GM19438 (cell line): ENCODE measurements around the gene TST.
"Not testable (repeated sequence)": the region's sequence is repeated elsewhere in the genome, so short reads cannot be mapped to it uniquely, and the experiment has no call there.

Experiments
- ATAC-seq: cut with Tn5 transposase; IDR thresholded peaks from one replicate; pipeline ENCODE4 v1.9.1; 2021; ENCODE audit warnings: low read depth; ENCODE audit not compliant: unreplicated experiment

TST gene

DNA sequence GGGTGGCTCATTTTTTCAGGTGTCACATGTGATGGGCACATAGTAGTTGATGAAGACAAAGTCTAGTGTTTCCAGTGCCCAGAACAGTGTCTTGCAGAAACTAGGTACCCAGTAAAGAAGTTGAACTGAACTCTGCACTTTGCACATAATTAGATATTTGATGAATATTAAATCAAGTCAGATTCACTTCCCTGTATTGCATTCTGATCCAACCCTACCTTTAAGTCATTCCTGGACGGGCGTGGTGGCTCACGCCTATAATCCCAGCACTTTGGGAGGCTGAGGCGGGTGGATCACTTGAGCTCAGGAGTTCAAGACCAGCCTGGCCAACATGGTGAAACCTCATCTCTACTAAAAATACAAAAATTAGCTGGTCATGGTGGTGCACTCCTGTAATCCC, 30.2 kb downstream of the TST start:
- ATAC-seq = not testable (repeated sequence)

- no peak for ATAC-seq
Observed at GRCh38 chr22:36988075-36988832, 31.0 kb downstream of the TST start.

DNA sequence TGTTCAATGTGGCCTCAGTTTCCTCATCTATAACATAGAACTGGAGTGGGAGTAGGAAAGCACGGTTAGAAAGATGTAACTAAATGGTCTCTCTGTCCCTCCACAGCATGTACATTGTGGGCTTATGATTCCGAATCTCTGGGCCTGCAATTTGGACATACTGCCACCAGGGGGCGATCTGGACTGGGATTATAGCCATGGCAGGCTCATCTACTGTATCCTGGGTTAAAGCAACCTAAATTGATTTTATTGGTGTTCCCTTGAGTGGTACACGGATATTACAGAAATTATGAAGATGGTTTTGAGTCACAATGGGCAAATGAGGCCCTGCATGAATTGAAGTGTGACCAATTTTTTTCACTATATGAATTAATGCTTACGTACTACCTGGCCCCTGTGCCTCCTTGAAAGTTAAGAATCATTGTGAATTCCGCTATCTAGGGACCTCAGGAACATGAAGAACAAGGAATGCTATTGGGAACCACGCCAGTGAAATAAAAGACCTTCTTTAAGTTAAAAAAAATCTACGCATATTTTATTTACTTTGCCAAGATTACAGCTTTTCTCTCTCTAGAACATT, 32.9 kb downstream of the TST start:
- no peak for ATAC-seq

GRCh38 chr22:36985211-36985889, 33.9 kb downstream of the TST start:
- no peak for ATAC-seq

DNA sequence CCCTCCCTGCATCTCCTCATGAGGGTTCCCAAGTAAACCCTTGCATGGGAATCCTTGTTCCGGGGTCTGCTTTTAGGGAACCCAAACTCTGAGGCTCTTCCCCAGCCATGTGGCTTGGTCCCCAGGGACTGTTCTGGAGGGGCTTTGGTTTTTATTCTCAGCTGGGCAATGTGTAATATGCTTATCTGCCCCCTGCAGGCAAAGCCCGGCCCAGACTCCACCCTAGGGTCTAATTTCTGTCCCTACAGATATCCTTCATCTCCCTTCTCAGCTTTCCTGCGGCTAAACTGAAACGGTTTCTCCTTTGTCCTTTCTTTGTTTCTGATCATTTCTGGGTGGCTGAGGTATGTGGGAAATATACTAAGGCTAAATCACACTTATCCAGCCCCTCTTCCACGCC, 37.1 kb downstream of the TST start:
- ATAC-seq = no peak

- ATAC-seq = no peak
Observed at GRCh38 chr22:36981247-36981775, 37.9 kb downstream of the TST start.

DNA sequence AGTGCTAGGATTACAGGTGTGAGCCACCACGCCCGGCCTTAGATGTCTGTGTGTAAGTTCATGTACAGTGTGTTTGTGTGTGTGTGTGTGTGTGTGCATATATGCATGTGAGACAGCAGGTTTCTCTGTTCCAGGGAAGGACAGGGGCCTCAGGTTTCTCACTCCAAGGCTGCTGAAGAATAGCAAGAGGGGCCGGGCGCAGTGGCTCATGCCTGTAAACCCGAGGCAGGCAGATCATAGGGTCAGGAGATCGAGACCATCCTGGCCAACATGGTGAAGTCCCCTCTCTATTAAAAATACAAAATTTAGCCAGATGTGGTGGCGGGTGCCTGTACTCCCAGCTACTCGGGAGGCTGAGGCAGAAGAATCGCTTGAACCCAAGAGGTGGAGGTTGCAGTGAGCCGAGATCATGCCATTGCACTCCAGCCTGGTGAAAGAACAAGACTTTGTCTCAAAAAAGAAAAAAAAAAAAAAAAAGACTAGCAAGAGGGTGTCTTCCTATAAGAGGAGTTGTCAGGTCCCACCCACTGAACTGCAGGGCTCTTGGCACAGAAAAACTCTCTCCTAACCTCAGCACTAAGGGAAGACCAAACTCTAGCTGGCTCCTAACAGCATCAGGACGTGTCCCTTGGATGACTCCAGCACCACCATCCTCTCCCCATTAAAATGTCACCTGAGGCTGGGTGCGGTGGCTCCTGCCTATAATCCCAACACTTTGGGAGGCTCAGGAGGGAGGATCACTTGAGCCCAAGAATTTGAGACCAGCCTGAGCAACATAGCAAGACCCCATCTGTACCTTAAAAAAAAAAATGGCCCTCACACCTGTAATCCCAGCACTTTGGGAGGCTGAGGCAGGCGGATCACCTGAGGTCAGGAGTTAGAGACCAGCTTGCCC, 40.0 kb downstream of the TST start:
- no peak for ATAC-seq

- ATAC-seq = no peak
Observed at GRCh38 chr22:36977947-36978660, 41.1 kb downstream of the TST start.

DNA sequence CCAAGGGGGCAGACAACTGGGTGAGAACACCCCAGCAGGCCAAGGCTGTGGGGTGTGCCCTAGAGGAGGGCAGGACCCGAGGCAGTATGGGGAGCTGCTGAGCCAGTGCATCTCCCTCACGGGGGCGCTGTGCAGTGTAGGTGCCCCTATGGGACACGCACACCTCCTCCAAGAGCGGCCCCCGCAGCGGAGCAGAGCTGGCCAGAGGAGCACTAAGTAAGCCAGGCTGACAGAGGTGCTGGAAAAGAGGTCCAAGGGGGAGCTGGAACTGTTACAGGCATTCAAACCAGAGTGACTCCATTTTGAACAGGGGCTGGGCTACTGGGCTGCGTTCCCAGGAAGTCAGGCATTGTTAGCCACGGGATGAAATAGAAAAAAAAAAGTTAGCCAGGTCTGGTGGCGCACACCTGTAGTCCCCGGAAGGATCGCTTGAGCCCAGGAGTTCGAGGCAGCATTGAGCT, 41.8 kb downstream of the TST start:
- no peak for ATAC-seq

- no peak for ATAC-seq
Observed at GRCh38 chr22:36976606-36977005, 42.6 kb downstream of the TST start.

- ATAC-seq = no peak
Observed at GRCh38 chr22:36971341-36972125, 47.7 kb downstream of the TST start.

GRCh38 chr22:36968249-36968964, 50.8 kb downstream of the TST start:
- ATAC-seq = no peak

DNA sequence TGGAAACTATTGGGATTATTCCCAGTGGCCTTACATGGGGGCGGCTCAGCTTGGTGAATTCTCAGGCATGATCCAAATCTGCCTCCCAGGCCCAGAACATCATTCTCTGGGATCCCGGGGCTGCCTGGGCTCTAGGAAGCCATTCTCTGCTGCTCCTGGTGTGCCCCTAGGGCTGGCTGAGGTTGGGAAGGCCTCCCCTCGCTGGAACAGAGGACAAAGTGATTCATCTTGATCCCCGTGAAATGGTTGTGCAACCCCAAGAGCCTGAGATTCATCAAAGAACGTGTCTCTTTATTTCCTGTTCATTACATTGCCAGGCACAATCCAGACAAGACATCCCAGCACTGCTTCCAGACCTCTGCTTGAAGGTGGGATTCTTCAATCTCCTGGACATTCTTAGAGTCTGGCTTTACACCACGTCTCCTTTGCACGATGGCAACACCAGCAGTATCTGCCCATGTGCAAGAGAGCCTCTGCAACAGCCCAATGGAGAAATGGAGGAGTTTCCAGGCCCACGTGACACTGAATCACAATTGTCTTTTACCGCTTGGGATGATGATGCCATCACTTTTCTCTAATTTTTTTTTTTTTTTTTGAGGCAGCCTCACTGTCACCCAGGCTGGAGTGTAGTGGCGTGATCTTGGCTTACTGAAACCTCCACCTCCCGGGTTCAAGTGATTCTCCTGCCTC, 52.3 kb downstream of the TST start:
- ATAC-seq = no peak

DNA sequence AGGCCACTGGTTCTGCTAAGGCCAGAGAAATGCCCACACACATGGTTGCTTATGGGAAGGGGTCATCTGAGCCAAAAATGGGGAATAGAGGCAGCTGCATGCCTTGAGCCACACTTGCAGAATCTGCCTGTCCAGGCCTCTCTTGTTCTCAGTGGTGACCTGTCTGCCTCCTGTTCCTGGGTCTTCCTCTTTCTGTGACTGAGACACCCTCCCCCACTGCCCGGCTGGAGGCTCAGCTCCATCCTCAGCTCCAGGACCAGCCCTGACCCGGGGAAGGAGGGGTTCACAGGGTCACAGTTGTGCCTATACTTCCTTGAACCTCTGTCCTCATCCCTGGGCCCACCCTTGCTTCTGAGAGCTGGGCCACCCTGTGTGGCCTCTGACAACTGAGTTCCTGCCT, 53.6 kb downstream of the TST start:
- no peak for ATAC-seq

GRCh38 chr22:36964106-36964505, 55.1 kb downstream of the TST start:
- ATAC-seq = no peak

GRCh38 chr22:36963302-36963701, 55.9 kb downstream of the TST start:
- ATAC-seq = no peak

GRCh38 chr22:36961626-36962025, 57.6 kb downstream of the TST start:
- ATAC-seq = no peak
